ELF-1 (cell line): ENCODE data around the gene FOXN1.
"Not testable (repeated sequence)": the region's sequence is repeated elsewhere in the genome, so short reads cannot be mapped to it uniquely, and the experiment has no call there.

ENCODE experiments used
- DNase-seq: peaks from one replicate; pipeline ENCODE4 v3.0.0-alpha.2; 2016; ENCODE audit warnings: low read depth, low spot score

FOXN1 gene

GRCh38 chr17:28499684-28500357 lies 6.3 kb upstream of the FOXN1 start:
- DNase-seq: no peak

GRCh38 chr17:28500712-28501379 lies 5.3 kb upstream of the FOXN1 start:
- DNase-seq: no peak

- DNase-seq: no peak
Observed at GRCh38 chr17:28501421-28502284, 4.5 kb upstream of the FOXN1 start.

- DNase-seq: no peak
Observed at GRCh38 chr17:28503420-28503819, 2.7 kb upstream of the FOXN1 start.

- no peak for DNase-seq
Observed at GRCh38 chr17:28506763-28507487, 777 bp downstream of the FOXN1 start.

- no peak for DNase-seq
Observed at GRCh38 chr17:28507567-28508203, 1.5 kb downstream of the FOXN1 start.

- no peak for DNase-seq
Observed at GRCh38 chr17:28508211-28508724, 2.1 kb downstream of the FOXN1 start.

- no peak for DNase-seq
Observed at GRCh38 chr17:28509789-28510188, 3.6 kb downstream of the FOXN1 start.

GRCh38 chr17:28511858-28512461 lies 5.8 kb downstream of the FOXN1 start:
- DNase-seq: no peak

- no peak for DNase-seq
Observed at GRCh38 chr17:28513476-28513875, 7.3 kb downstream of the FOXN1 start.

- DNase-seq: no peak
Observed at GRCh38 chr17:28514561-28515002, 8.4 kb downstream of the FOXN1 start.

GRCh38 chr17:28515518-28515917 lies 9.4 kb downstream of the FOXN1 start:
- no peak for DNase-seq

GRCh38 chr17:28518132-28518531 lies 12.0 kb downstream of the FOXN1 start:
- DNase-seq: no peak

GRCh38 chr17:28518578-28518977 lies 12.4 kb downstream of the FOXN1 start:
- no peak for DNase-seq

- DNase-seq: no peak
Observed at GRCh38 chr17:28519236-28519635, 13.1 kb downstream of the FOXN1 start.

GRCh38 chr17:28520687-28521086 lies 14.5 kb downstream of the FOXN1 start:
- no peak for DNase-seq

- DNase-seq: peak; percentile 69
Observed at GRCh38 chr17:28521311-28522085, 15.3 kb downstream of the FOXN1 start.

- not testable (repeated sequence) for DNase-seq
Observed at GRCh38 chr17:28522281-28522680, 16.1 kb downstream of the FOXN1 start.

- no peak for DNase-seq
Observed at GRCh38 chr17:28523186-28523585, 17.0 kb downstream of the FOXN1 start.

- DNase-seq: no peak
Observed at GRCh38 chr17:28523876-28524275, 17.7 kb downstream of the FOXN1 start.
